Stimulated activated CD8-positive, alpha-beta memory T cell treated with anti-CD3 and anti-CD28 coated beads, Interleukin-7, amount 100 ng/mL, for 1 hour (primary cell): Measurements from ENCODE around the gene TYRO3.

ENCODE experiments used
- DNase-seq, 2 donors: peaks; one replicate each; pipeline ENCODE4 v3.0.0-alpha.2; 2020; ENCODE audit warnings: low read depth in 2 of 2

The TYRO3 gene

DNA sequence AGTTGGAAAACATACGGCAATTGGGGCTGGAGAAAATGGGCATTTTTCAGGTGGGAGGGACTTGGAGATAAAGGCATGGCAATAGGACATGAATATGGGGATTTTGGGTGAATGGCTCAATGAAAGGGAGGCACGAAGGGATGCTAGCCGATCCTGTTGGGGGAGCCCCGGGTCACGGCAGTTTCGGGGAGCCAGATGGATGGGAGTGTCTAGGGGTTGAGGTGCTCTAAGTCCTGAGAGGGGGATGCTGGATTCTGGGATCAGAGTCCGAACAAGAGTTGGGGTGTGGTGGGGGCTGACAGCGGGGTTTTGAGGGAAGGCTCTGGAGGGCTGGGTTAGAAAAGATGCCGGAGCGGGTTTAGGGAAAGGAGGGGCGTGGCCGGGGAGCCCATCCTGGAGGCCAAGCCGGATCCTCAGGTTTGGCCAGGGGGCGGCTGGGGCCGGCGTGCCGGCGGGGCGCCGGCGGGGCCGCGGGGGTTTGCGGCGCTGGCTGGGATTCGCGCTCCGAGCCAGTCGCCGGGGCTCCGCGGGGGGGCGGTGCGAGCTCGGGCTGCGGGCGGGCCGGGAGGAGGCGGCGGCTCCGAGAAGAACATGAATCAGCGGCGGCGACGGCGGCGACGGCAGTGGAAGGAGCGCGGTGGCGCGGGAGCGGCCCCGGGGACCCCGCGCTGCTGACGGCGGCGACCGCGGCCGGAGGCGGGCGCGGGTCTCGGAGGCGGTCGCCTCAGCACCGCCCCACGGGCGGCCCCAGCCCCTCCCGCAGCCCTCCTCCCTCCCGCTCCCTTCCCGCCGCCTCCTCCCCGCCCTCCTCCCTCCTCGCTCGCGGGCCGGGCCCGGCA lies at the start of gene TYRO3:
Gene TYRO3 (plus strand): TSS at position 813 of the 839 bp plus-strand sequence. CDS start 46 bp downstream, outside the sequence.
- DNase-seq: peak; percentile 45 to 51

DNA sequence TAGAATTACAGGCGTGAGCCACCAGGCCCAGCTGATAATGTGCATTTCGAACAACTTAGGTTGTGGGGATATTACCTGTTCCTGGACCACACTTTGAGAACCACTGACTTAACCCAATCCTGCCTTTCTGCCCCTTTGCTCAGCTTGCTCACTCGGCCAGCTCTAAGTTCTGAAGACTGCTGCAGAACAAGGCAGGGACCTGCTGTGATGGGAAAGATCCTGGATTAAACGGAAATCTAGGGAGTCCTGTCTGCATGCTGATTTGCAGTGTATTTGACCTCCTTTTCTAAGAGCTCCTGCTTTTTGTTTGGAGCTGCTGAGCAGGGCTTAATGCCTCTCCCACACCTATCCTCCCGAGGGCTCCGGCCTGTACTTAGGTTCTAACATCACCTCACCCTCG lies 48.3 kb upstream of the TYRO3 start:
- DNase-seq: no peak

DNA sequence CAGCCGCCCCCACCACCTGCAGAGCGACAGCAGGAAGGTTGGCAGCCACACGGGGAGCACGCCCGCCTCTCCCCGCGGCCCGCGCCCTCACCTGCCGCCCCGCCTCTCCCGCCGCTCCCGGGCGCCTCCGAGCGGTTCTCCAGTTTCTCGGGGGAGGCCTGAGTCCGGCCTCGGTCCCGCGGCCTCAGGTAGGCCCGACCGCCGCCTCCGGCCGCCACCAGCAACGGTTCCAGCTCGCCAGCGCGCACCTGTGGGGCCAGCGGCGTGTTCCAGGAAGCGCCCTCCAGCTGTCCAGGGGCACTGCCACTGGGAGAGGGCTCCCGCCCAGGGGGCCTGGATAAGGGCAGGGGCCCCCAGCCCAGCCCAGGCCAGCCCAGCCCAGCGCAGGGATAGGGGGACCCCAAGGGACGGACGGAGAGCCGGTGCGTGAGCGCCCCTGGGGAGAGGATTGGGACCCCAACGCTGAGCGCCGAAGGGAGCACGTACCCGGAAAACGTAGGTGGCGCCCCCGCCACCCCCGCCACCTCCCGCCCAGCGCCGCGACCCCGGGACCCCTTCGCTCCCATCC lies 47.6 kb upstream of the TYRO3 start:
- DNase-seq: no peak

DNA sequence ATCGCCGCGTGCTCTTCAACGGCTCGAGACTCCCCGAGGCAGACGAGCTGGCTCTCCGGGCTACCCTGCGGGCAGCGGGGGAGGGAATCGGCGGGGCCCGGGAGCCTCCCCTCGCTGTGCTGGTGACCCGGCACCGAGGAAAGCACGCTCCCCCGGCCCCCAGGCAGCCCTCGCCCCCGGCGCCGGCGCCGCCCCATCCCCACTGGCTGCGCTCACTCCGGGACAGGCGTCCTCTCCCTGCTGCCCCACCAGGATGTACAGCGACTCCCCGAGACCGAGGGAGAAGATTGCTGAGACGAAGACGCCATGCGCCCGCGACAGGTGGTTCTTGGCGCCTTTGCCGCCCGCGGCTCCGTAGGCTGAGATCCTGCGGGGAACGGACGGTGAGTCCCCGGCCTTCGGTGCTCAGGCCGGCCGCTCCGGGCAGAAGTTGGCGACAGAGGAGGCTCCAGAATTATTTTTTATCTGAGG lies 47.1 kb upstream of the TYRO3 start:
- no peak for DNase-seq

DNA sequence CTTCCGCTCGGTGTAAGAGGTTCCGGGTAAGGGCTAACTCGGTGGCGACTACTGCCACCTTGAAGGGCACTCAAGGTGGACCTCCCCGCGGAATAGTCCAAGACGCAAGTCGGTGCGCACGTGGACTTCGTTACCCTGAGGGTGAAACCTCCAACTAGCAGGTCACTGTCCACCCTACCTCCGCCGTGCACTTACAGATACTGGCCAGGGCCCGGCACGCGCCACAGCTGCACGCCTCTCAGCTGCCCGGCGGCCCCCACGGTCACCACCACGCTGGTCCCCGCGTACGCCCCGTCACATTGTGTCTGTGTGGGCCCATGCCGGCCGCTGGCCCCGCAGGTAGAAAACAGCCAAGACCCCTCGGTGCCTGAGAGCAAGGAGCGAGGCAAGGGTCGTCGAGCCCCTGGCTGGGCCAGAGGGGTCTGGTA lies 46.5 kb upstream of the TYRO3 start:
- no peak for DNase-seq

DNA sequence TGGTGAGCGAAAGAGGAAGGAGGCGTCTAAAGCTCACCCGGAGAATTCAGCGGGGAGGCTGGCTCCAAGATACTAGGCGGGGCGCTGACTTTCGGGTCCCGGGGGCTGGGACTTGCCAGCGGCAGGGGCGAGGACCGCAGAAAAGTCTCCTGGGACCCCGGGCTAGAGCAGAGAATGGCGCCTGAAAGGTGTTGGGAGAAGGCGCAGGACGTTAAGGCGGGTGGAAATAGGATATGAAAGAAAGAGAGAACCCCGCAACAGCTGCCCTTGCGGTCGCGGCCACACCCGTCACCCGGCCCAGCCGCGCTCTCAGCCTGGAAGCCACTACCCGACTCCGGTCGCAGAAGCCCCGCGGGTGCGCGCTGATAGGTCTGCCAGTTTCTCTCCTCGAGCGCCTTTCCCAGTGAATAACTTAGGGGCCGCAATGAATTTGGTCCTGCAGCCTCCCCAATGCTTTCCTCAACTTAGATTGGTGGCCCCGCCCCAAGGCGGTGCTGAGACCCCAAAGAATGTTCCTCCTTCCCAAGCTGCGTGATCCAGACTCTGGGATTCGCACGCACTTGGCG lies 46.0 kb upstream of the TYRO3 start:
- no peak for DNase-seq

DNA sequence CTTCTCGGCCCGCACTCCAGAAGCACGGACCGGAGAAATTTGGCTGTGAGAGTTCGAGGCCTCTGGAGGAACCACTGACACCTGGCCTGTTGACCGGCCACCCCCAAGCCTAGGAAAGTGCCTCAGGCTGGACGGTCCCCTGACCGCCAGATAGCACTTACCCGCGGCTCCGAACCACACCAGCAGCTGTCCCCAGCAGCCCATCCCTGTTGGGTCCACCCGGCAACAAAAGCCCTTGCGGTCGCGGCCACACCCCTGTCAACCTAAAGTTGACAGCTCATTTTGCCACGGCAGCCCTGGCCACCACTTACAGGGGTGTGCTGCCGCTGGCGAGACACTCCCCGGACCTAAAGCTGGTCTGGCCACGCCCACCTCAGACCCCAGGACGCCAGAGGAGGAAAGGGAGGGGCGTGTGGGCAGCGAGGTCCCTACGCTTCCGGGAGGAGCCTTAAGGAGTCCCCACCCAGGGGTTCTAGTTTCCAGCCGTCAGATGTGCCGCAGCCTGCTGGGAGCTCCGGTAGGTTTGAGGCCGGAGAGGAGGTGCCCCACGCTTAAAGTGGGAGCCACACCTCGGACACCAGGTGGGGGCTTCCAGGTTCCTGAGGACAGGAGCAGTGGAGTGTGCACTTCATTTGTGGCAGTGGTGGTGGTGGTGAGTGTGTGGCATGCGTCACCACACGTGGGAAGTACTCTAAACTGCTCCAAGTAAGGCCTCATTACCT lies 45.3 kb upstream of the TYRO3 start, which contains the start of gene LTK:
Gene LTK (minus strand): TSS at position 322 of the 722 bp plus-strand sequence. CDS start 118 bp downstream, at position 204.
- DNase-seq: no peak

DNA sequence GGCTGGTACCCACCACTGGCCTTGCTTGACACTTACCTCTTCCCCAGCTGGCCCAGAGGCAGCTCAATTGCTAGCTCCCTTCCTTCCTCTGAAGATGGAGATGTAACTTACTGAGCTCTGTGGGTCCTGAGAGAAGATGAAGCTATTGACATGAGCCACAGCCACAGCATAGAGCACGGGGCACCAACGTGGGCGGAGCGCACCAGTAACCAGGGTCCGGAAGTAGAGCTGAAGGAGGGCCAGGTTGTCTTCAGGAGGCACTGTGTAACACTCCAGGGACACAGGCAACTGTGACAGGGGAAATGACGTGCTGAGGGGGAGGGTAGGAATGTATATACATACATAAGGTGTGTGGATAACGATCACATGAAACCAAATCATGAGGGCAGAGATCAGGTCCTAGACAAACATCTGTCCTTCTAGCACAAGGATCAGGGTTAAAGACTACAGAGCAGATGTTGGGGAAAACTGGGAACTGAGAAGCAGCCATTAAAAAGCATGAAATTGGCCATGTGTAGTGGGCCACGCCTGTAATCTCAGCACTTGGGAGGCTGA lies 41.0 kb upstream of the TYRO3 start:
- no peak for DNase-seq

DNA sequence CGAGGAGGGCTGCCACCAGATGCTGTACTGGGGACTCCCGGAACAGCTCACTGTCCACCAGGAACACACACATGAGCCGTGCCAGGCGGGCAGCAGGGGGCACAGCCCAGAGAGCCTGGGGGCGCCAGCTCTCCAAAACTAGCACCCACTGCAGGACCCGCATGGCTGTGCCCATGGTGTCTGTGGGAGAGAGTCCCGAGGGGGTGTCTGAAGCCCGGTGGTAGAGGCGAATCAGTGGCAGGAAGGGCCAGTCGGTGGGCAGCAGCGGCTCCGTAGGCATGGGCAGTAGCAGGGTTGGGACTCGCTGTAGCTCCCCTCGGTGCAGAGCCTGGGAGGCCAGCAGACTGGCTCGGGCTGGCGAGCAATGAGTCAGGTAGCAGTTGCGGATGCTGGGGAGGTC lies 38.4 kb upstream of the TYRO3 start:
- DNase-seq: no peak

DNA sequence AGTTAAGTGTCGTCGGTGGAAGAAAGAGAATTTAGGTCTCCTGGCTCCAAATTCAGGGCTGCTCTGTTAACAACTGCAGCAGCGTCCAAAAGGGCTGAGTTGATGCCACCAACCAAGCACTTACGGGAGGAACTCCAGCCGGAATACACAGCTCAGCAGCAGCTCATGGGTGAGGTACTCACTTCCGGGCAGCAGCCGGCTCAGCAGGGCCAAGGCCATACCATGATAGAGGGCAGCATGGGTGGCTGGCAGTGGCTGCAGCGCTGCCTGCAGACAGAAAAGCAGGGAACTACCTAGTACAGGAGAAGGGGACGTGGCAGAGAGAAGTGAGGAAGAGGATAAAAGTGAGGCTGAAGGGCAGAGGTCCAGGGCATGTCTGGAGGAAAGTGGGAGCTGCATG lies 37.4 kb upstream of the TYRO3 start:
- DNase-seq: no peak

DNA sequence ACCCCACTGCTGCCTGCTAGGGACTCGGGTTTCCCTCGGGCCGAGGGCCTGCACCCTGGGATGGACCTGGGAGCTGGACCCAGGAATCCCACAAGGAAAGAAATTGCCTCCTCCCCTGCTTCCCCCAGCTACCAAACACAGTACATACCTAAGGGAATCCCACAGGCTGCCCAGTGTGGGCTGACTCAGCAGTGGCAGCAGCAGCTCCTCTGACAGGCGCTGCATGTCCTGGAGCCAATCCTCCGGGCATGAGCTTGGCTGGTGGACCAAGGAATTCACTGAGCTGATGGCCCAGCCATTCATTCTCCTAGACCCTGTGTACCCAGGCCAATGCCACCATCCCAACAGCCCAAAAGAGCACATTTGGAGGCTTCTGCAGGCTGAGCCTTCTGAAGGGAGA lies 35.9 kb upstream of the TYRO3 start:
- DNase-seq: no peak

DNA sequence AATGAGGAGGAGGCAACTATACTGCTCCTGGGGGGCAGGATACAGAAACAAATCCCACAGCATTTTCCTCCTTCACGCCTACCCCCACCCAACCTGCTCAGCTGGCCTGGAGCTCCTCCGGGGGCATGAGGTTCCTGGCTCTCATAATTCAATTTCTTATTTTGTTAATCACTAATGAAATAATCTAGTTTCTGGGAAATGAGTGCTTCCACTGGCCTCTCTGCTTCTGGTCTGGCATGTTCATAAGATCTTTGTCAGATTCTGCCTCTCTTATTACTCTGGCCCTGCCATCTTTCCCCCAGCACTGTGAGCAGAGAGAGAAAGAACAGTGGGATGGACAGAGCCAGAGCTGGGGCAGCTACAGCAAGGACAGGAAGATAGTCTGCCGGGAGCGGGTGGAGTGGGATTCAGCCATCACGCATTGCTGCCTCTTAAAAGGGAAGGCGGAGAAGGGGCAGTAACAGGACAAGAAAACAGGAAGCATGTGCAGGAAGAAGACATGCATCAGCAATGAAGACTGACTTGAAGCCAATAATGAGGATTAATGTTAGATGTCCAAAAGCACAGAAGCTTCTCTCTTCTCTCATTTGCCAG lies 28.6 kb upstream of the TYRO3 start:
- DNase-seq: no peak

DNA sequence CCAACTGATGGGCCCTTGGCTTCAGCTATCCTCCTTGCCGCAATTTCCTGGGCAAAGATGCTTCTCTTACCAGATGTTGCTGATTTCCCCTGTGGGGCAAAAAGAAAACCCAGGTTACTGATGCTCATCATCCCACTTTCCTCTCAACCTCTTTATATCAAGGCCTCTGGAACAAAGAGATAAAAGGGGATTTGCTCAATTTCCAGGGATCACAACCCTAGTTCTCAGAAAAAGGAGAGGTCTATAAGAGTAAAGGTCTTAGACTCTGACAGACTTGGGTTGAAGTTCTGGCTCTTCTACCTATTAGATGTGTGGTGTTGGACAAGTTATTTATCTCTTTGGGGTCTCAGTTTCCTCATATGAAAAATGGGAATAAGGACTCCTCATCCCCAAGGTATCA lies 23.5 kb upstream of the TYRO3 start:
- no peak for DNase-seq

DNA sequence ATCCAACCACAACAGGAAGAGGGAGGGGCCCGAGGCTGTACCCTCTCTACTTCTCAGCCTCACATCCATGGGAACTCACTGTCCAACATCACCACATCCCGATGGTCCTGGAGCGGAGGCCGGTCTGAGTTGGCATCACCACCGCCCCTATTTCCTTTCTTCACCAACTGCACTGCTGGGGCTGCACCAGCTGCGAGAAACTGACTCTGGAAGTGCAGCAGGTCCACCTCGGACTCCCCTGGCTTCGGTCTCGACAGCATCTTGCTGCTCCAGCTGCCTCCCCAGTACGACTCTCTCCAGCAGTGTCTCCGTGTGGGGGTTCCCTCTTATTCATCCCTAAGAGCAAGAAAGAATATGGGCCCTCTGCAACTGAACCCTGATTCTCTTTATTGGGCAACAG lies 22.1 kb upstream of the TYRO3 start:
- DNase-seq: no peak

DNA sequence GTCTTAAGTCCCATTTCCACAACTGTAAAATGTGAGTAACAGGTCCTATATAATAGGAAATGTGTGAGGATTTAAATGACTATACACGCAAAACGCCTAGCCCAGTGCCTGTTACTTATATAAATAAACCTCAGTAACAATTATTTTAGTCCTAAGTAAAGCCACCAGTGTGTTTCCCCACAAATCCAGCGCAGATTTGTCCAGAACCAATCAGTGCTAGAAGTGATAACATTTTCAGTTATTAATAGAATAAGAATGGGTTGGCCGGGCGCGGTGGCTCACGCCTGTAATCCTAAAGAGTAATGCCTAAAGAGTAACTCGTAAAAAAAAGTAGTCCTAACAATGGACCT lies 15.5 kb upstream of the TYRO3 start:
- no peak for DNase-seq

DNA sequence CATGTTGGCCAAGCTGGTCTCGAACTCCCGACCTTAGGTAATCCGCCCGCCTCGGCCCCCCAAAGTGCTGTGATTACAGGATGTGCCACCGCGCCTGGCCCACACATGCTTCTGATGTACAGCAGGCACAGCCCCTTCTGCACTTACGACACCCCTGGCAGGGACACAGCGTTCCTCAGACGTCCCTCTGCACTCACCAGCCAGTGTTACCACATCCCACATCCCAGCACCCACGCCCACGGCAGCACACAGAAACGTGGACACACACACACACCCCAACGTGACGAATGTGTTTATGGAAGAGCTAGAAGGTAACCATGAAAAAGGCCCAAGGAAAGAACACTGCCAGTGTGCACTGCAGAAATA lies 14.4 kb upstream of the TYRO3 start:
- no peak for DNase-seq

DNA sequence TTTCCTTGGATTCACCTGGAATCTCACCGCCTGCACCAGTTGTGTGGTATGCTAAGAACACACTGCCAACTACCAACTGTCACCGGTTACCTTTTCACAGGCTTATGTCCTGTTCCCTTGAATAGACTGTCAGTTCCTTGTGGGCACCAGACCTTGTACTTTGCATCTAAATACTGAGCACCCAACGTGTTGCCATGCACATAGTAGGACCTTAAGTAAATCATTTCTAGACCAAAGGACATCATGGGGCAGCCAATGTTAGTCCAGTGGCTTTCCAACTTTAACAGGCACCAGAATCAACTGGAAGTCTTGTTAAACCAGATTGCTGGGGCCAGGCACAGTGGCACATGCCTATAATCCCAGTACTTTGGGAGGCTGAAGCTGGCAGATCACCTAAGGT lies 13.8 kb upstream of the TYRO3 start:
- no peak for DNase-seq

DNA sequence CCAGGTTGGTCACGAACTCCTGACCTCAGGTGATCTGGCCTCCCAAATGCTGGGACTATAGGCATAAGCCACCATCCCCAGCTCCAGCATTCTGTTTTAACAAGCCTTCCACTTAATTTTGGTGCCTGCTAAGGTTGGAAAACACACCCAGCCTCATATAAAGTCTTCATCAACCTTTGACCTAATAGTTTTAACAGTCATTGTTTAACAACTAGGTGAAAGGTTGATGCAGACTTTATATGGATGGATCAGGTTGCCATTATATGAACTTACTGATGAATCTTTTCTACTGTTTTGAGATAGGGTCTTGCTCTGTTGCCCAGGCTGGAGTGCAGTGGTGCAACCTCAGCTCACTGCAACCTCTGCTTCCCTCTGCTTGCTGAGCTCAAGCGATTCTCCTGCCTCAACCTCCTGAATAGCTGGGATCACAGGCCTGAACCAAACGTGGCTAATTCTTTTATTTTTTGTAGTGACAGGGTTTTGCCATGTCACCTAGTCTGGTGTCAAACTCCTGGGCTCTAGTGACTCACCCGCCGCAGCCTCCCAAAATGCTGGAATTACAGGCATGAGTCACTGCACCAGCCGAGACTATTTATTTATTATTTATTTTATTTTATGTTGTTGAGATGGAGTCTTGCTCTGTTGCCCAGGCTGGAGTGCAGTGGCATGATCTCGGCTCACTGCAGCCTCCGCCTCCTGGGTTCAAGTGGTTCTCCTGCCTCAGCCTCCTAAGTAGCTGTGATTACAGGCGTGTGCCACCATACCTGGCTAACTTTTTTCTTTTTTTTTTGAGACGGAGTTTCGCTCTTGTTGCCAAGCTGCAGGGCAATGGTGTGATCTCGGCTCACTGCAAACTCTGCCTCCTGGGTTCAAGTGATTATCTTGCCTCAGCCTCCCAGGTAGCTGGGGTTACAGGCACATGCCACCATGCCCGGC lies 11.9 kb upstream of the TYRO3 start:
- no peak for DNase-seq

DNA sequence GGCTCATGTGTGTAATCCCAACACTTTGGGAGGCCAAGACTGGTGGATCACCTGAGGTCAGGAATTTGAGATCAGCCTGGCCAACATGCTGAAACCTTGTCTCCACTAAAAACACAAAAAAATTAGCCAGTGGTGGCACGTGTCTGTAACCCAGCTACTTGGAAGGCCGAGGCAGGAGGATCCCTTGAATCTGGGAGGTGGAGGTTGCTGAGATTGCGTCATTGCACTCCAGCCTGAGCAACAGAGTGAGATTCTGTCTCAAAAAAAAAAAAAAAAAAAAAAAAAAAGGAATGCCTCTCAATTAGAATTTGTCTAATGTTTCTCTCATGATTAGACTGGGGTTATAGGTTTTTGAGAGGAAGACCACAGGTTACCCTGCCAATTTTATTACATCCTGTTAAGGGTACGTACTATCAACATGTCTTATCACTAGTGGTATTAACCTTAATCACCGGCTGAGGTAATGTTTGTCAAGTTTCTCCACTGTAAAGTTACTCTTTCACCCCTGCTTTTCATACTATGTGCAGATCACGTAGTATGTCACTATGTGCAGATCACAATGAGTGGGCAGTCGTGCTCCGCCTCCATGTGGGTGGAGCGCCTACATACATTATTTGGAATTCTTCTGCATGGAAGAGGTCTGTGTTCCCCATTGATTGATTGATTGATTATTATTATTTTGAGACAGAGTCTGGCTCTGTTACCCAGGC lies 8.8 kb upstream of the TYRO3 start:
- DNase-seq: no peak

DNA sequence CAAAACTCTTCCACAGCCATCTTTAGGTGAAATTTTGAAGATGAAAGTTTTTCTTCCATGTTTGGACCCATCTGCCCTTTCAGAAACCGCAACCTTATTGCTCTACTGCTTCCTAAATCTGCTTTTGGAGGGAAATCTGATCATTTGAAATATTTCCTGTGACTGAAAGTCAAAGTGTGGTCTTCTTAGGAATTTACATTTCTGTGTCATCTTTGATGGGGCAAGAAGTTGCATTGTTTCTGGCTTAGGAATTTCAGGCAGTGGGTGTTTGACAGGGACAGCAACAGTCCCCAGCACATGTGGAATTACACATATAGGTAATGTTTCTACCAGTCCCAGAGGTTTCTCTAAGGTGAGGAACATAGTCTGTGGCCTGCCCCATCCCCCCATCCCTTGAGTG lies 5.3 kb upstream of the TYRO3 start:
- no peak for DNase-seq
